HG03095 (cell line): ENCODE results near the gene RNF31.

Source experiments
- ATAC-seq: cut with Tn5 transposase; IDR thresholded peaks from one replicate; pipeline ENCODE4 v1.9.1; 2021; ENCODE audit warnings: moderate library complexity; ENCODE audit not compliant: unreplicated experiment

RNF31 gene

DNA sequence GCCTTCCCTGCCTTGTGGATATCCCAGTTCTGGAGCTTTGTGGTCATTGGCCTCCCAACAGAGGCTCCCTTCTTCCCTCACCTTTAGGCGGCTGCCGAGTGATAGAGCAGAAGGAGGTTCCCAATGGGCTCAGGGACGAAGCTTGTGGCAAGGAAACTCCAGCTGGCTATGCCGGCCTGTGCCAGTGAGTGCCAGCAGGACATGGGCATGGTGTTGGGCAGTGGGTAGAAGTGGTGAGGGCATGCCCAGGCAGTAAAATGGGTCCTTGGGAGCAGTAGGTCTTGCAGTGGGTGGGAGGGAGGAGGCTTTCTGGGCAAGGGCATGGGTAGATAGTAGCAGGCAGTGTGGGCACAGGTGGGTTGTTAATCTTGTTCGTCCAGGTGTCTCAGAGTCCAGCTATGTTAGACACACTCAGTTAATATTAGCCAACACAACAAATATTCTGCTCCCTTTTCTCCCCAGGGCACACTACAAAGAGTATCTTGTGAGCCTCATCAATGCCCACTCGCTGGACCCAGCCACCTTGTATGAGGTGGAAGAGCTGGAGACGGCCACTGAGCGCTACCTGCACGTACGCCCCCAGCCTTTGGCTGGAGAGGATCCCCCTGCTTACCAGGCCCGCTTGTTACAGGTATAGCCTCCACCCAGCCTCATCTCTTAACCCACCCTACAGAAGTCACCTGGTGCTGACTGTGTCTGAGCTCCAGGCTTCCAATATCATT, 12.6 kb downstream of the RNF31 start:
- ATAC-seq, result no peak

DNA sequence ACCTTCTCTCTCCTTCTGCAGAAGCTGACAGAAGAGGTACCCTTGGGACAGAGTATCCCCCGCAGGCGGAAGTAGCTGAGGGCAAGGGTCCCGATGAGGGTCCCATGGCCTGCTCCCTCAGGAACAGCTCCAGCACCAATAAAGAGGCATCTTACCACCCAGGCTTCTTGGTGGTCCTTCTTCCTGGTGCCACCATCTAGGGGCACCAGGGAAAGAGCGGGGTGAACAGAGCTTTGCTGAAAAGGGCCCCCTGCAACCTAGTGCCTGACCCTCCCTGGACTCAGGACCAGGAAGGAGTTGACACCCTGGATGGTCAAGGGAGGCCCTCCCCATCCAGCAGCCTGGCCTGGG, 13.2 kb downstream of the RNF31 start:
- ATAC-seq, result no peak

DNA sequence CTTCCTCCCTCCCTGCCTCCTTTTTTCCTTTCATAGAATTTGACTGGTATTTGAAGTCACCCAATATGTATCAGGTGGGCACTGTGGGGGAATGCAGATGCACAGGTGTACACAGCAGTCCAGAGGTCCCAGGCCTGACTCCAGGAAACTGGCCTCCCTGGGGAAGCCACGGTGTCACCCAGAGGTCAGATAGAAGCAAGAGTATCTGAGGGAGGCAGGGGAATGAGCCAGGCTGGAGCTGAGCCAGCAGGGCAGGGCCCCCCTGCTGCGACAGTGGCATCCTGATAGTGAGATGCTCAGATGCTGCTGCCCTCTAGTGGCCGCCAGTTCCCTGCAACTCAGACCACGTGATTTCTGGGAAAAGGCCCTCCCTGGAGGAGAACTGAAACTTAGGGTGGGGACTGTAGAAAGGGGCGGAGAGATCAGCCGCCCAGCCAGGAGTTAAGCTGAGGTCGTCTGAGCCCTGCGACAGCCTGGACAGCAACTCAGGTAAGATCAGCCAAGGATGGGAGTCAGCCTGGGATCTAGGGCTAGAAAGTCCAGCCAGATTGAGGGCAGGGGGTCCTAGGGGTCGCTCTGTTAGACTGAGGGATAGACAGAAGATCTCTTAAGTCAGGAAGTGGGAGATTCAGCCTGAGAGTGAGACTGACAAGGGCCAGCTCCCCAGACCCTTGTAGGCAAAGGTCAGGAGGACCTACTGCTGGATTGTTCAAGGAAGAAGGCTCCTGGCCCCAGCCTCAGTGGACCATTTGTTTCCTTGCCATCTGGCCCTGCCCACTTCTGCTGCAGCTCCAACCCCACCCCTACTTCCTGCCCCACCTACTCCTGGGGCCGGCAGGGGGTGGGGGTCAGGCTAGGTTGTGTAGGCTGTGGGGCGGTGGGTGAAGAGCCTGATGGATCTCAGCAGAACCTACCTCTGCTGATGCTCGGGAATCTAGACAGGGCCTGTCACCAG, 13.8 kb downstream of the RNF31 start, which contains the start of gene IRF9:
Gene IRF9 (plus strand): TSS at position 416 of the 955 bp plus-strand sequence. CDS start 880 bp downstream, outside the sequence.
- peak; percentile 83 for ATAC-seq

DNA sequence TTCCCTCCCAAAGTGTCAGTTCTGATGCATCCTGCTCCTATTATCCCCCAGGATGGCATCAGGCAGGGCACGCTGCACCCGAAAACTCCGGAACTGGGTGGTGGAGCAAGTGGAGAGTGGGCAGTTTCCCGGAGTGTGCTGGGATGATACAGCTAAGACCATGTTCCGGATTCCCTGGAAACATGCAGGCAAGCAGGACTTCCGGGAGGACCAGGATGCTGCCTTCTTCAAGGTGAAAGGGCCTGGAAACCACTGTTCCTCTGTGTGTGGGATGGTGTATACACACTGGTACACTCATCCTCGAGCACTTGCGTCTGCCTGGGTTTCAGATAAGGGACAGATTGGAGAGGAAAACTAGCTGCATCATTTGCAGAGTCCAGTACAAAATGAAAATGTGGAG, 14.8 kb downstream of the RNF31 start:
- no peak for ATAC-seq

GRCh38 chr14:24164518-24164991, 17.3 kb downstream of the RNF31 start:
- no peak for ATAC-seq

DNA sequence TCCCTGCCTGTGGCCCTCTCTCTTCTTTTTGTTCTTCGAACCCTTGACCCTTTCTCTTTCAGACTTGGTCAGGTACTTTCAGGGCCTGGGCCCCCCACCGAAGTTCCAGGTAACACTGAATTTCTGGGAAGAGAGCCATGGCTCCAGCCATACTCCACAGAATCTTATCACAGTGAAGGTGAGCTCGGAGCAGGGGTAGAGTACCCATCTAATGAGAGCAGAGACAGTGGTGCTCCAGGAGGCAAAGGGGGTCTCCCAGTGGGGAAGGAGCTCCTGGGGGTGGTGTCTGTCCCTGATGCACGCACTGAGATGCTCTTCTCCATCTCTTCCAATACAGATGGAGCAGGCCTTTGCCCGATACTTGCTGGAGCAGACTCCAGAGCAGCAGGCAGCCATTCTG, 18.5 kb downstream of the RNF31 start:
- no peak for ATAC-seq

GRCh38 chr14:24167469-24168114, 20.3 kb downstream of the RNF31 start:
- no peak for ATAC-seq

DNA sequence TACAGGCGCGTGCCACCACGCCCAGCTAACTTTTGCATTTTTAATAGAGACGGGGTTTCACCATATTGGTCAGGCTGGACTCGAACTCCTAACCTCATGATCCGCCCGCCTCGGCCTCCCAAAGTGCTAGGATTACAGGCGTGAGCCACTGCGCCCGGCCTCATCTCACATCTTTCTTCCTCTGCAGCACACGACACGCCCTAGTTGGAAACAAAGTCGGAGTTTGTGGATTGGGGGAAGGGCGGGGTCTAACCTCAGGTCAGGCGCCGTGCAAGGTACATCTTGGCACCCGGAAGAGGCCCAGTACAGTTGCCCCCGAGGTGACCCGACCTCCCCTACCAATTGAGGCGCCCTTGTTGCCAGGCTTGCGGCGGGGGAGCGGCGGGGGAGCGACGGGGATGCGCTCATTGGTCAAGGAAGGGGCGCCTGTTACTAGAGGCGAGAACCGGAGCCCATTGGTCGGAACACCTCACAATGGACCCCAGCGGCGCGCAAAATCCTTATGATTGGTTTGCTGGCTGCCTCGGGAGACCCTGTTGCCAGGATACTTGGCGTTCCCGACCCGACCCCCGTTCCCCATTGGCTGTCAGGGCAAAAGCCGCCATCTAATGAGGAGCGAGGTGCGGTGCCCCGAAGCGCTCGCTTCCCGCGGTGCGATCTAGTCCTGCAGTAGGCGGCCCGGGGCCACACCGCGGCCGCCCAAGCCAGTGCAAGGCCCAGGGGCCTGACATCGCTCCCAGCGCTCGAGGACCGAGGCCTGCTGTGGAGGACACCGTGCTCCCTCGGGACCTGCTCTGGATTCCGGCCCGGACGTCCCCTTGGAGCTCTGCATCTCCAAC, 24.3 kb downstream of the RNF31 start, which contains the start of gene REC8:
Gene REC8 (plus strand): TSS at position 659 of the 839 bp plus-strand sequence. CDS start 473 bp downstream, outside the sequence.
- peak; percentile 87 for ATAC-seq

DNA sequence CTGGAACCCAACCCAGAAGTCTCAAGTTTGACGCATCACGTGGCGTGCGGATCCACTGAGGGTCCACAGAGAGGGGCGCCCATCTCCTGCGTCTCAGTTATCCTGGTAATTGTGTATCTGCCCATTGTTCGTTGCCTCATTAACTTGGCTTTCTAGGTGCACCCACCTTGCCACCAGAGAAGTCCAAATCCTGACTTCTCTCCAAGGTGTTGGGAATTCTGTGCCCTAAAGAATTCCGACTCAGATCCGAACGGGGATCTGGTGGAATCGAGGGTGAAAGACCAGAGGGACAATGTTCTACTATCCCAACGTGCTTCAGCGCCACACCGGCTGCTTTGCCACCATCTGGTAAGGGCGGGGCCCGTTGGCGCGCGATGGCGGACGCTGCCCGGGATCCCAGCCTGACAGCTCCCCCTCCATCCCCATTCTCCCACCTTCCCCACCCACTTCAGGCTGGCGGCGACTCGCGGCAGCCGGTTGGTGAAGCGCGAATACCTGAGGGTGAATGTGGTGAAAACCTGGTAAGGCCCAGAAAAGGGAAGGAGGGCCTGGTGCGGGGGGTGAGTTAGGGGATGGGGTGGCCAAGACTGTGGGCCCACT, 25.1 kb downstream of the RNF31 start:
- no peak for ATAC-seq

GRCh38 chr14:24172871-24173281, 25.6 kb downstream of the RNF31 start:
- no peak for ATAC-seq

DNA sequence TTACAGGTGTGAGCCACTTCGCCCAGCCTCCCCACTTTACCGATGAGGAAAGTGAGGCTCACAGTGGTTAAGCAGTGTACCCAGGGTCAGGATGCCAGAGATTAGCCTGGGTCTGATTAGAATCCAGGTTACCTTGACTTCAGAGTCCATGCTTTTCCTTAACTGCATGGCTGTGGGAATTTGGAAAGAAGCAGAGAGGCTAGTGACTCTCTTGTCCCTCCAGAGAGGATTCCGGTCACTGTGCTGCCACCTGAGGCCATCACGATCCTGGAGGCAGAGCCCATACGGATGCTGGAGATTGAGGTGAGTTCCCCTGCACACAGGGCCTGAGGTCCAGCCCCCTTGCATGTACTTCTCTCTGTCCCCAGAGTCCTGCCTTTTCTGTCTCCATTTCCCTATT, 29.3 kb downstream of the RNF31 start:
- ATAC-seq, result no peak

DNA sequence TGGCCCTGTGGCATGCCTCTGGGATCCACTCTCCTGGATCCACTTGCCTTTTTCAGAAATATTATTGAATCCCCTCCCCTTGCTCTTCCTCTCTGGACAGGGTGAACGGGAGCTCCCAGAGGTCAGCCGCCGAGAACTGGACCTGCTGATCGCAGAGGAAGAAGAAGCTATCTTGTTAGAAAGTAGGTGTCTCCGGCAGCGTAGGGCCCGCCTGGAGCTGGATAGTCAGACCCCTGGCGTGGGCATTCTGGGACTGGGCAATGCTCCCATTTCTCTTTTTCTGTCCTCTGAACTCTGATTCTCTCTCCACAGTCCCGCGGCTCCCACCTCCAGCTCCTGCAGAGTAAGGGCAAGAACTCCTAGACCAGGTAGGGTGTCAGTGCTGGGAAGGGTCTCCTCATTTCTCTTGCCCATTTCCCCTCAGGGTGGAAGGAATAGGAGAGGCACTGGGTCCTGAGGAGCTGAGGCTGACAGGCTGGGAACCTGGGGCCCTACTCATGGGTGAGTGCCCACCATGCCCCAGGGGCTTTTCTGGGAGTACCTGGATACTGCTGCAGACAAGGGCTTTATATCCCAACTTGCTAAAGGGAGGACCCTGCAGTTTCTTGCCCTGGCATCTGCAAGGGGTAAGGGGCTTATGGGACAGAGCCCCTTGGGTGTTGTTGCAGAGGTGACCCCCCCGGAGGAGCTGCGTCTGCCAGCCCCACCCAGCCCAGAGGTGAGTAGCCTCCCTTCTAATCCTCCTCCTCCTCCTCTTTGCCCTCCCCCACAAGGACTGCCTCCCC, 29.9 kb downstream of the RNF31 start:
- ATAC-seq, result no peak

DNA sequence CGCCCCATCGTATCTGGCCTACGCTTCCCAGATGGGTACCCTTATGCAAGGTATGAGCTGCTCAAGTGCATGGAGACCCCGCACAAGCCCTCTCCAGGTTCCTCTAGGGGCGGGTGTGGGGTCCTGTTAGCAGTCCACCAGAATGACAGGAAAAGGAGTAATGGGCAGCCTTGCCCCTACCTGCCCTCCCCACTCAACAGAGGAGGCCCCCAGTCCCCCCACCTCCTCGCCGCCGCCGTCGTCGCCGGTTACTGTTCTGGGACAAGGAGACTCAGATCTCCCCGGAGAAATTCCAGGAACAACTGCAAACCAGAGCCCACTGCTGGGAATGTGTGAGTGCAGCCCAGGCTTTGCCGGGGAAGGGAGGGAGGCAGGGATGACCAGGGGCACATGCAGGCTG, 30.6 kb downstream of the RNF31 start:
- ATAC-seq, result no peak

DNA sequence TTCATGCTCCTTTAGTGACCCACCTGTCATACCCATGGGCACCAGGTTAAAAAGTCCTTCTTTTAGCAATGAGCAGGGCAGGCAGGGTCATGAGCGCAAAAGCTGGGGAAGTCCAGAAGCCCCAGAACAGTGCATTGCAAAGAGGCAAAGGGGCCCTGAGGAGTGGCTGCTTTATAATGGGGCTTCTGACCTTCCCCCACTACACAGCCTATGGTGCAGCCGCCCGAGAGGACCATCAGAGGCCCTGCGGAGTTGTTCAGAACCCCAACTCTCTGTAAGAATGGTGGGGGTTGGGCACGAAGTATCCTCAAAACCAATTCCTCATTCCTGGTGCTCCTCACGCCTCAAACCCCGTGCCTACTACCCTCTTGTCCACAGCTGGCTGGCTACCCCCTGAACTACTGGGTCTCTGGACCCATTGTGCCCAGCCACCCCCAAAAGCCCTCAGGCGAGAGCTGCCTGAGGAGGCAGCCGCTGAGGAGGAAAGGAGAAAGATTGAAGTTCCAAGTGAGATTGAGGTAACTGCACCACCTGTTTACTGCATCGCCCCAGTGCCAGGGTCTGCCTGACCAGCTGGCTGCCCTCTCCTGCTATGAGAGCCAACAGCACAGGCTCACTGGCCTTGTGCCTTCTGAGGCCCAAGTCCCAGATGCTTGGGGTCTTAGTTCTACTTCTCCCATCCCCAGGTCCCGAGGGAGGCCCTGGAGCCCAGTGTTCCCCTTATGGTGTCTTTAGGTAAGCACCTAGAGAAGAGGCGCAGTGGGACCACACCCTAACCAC, 31.3 kb downstream of the RNF31 start:
- no peak for ATAC-seq

GRCh38 chr14:24179294-24179960, 32.1 kb downstream of the RNF31 start:
- ATAC-seq, result no peak

DNA sequence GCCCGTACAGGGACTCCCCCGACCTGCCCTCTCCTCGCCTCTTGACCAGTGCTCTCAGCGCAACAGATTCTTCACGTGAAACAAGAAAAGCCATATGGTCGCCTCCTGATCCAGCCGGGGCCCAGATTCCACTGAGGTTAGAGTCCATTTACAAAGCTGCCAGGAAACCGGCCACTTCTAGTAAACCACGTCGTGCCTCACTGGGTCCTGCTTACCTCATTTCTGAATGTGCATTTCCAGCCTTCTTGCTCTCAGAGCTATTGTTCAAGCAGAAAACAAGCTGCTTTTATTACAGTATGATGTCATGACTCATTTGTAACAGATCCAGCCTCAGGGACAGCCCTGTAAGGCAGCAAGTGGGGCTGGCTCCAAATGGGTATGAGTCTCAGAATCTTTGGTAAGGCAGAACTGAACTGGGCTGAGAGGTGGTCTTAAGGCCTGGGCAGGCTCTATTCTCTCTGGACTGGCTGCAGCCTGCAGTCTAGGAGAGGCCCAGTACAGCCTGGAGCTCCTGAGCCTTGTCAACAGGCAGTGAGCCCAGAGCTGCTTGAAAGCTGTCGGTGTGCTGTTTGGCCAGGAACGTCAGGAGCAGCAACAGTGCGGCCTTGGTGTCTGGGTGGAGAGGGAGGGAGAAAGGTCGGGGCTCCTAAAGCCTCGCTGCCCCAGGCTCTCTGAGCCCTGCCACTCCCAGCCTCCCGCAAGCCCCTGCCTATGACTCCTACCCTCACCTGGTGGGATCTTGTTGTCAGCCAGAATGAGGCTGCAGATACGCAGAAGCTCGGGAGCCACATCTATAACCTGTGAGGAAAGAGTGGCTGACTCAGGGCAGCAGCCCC, 32.9 kb downstream of the RNF31 start:
- no peak for ATAC-seq
